ENCODE data around the gene LASP1. TPM values are rescaled to one million over a fixed set of nuclear protein-coding genes. Genes with fewer than 3 reads are reported as not detected.
A peak's percentile ranks its signal among the peaks of the same experiment; 100 is the strongest.
"Not testable (repeated sequence)": the region's sequence is repeated elsewhere in the genome, so short reads cannot be mapped to it uniquely, and the experiment has no call there.

LASP1 gene
- total RNA-seq, result 69.4 TPM
- 50.3 TPM for polyA plus RNA-seq

GRCh38 chr17:38869526-38870258 lies at the start of gene LASP1:
Gene LASP1, plus strand, starts transcription at chr17:38870058. Its CDS starts 132 bp downstream, at chr17:38870190.
- H3K36me3 ChIP-seq (ENCODE audit: insufficient read depth), result no peaks in the 10 kb centered on the region
- under 1% methylated on average over 73 of the region's 73 CpGs for WGBS
- peak within 1 kb of the TSS; percentile 94 for H3K27ac ChIP-seq (ENCODE audit: low read depth)
- peaks cover 2% of the 10 kb centered on the region for H3K4me1 ChIP-seq (ENCODE audit: insufficient read depth)
- peak; percentile 57 for DNase-seq (ENCODE audit: extremely low spot score)
- peak within 1 kb of the TSS; percentile 95 for H3K4me3 ChIP-seq (ENCODE audit: low read depth, low read length)

GRCh38 chr17:38824899-38825761 lies 44.7 kb upstream of the LASP1 start, which contains the start of gene CWC25:
Gene CWC25, minus strand, starts transcription at chr17:38825321. Its CDS starts 138 bp downstream, at chr17:38825183.
- Histone ChIP-seq H3K4me1 (ENCODE audit: insufficient read depth) (no peaks in the 10 kb centered on the region), H3K36me3 (ENCODE audit: insufficient read depth) (peaks cover 3% of the 10 kb centered on the region), H3K4me3 (ENCODE audit: low read depth, low read length) (peak within 1 kb of the TSS; percentile 87), H3K27ac (ENCODE audit: low read depth) (peak within 1 kb of the TSS; percentile 95)
- under 1% methylated on average over 55 of the region's 55 CpGs for WGBS
- DNase-seq (ENCODE audit: extremely low spot score), result peak; percentile 87

GRCh38 chr17:38825762-38826247 lies 44.1 kb upstream of the LASP1 start:
- no peak for DNase-seq (ENCODE audit: extremely low spot score)
- H3K36me3 ChIP-seq (ENCODE audit: insufficient read depth), result no peaks in the 10 kb centered on the region
- H3K4me1 ChIP-seq (ENCODE audit: insufficient read depth), result no peaks in the 10 kb centered on the region
- 90% methylated on average over 17 of the region's 17 CpGs for WGBS
- no peak overlapping the region for H3K4me3 ChIP-seq (ENCODE audit: low read depth, low read length)
- peak overlapping the region; percentile 95 for H3K27ac ChIP-seq (ENCODE audit: low read depth)

GRCh38 chr17:38844261-38844757 lies 25.5 kb upstream of the LASP1 start:
- Histone ChIP-seq H3K4me1 (ENCODE audit: insufficient read depth) (no peaks in the 10 kb centered on the region), H3K27ac (ENCODE audit: low read depth) (no peak overlapping the region), H3K36me3 (ENCODE audit: insufficient read depth) (peaks cover 9% of the 10 kb centered on the region), H3K4me3 (ENCODE audit: low read depth, low read length) (no peak overlapping the region)
- 73% methylated on average over 13 of the region's 13 CpGs for WGBS
- no peak for DNase-seq (ENCODE audit: extremely low spot score)

GRCh38 chr17:38848557-38848891 lies 21.3 kb upstream of the LASP1 start:
- H3K27ac ChIP-seq (ENCODE audit: low read depth), result no peak overlapping the region
- H3K4me1 ChIP-seq (ENCODE audit: insufficient read depth), result no peaks in the 10 kb centered on the region
- H3K4me3 ChIP-seq (ENCODE audit: low read depth, low read length), result no peak overlapping the region
- WGBS, result 95% methylated on average over 1 of the region's 1 CpG
- peaks cover 9% of the 10 kb centered on the region for H3K36me3 ChIP-seq (ENCODE audit: insufficient read depth)
- DNase-seq (ENCODE audit: extremely low spot score), result no peak

GRCh38 chr17:38848939-38849605 lies 20.8 kb upstream of the LASP1 start:
- no peak for DNase-seq (ENCODE audit: extremely low spot score)
- Histone ChIP-seq H3K4me1 (ENCODE audit: insufficient read depth) (no peaks in the 10 kb centered on the region), H3K36me3 (ENCODE audit: insufficient read depth) (peaks cover 9% of the 10 kb centered on the region), H3K4me3 (ENCODE audit: low read depth, low read length) (no peak overlapping the region), H3K27ac (ENCODE audit: low read depth) (no peak overlapping the region)
- 76% methylated on average over 16 of the region's 16 CpGs for WGBS

GRCh38 chr17:38850374-38850773 lies 19.5 kb upstream of the LASP1 start:
- no peak for DNase-seq (ENCODE audit: extremely low spot score)
- 77% methylated on average over 7 of the region's 7 CpGs for WGBS
- no peak overlapping the region for H3K27ac ChIP-seq (ENCODE audit: low read depth)
- peaks cover 9% of the 10 kb centered on the region for H3K36me3 ChIP-seq (ENCODE audit: insufficient read depth)
- H3K4me1 ChIP-seq (ENCODE audit: insufficient read depth), result no peaks in the 10 kb centered on the region
- no peak overlapping the region for H3K4me3 ChIP-seq (ENCODE audit: low read depth, low read length)

GRCh38 chr17:38851434-38851833 lies 18.4 kb upstream of the LASP1 start:
- WGBS, result 54% methylated on average over 2 of the region's 2 CpGs
- Histone ChIP-seq H3K27ac (ENCODE audit: low read depth) (no peak overlapping the region), H3K4me3 (ENCODE audit: low read depth, low read length) (no peak overlapping the region), H3K36me3 (ENCODE audit: insufficient read depth) (peaks cover 9% of the 10 kb centered on the region), H3K4me1 (ENCODE audit: insufficient read depth) (no peaks in the 10 kb centered on the region)
- no peak for DNase-seq (ENCODE audit: extremely low spot score)

- Histone ChIP-seq H3K4me1 (ENCODE audit: insufficient read depth) (no peaks in the 10 kb centered on the region), H3K36me3 (ENCODE audit: insufficient read depth) (peaks cover 3% of the 10 kb centered on the region), H3K4me3 (ENCODE audit: low read depth, low read length) (peak overlapping the region; percentile 41), H3K27ac (ENCODE audit: low read depth) (peak overlapping the region; percentile 45)
- 1% methylated on average over 19 of the region's 19 CpGs for WGBS
- no peak for DNase-seq (ENCODE audit: extremely low spot score)
These were observed 17.0 kb upstream of the LASP1 start for GRCh38 chr17:38852771-38853291.

- DNase-seq (ENCODE audit: extremely low spot score), result peak; percentile 98
- Histone ChIP-seq H3K27ac (ENCODE audit: low read depth) (peak within 1 kb of the TSS; percentile 97), H3K36me3 (ENCODE audit: insufficient read depth) (peaks cover 2% of the 10 kb centered on the region), H3K4me1 (ENCODE audit: insufficient read depth) (no peaks in the 10 kb centered on the region), H3K4me3 (ENCODE audit: low read depth, low read length) (peak within 1 kb of the TSS; percentile 41)
- under 1% methylated on average over 48 of the region's 48 CpGs for WGBS
These were observed 16.3 kb upstream of the LASP1 start, which contains the start of gene RPL23 for GRCh38 chr17:38853292-38854219. Gene RPL23, minus strand, starts transcription at chr17:38853721. Its CDS starts 11 bp downstream, at chr17:38853710.

GRCh38 chr17:38855101-38855714 lies 14.7 kb upstream of the LASP1 start:
- not testable (repeated sequence) for H3K4me3 ChIP-seq (ENCODE audit: low read depth, low read length); H3K4me1 ChIP-seq (ENCODE audit: insufficient read depth); DNase-seq (ENCODE audit: extremely low spot score); H3K36me3 ChIP-seq (ENCODE audit: insufficient read depth); H3K27ac ChIP-seq (ENCODE audit: low read depth)
- WGBS, result 73% methylated on average over 28 of the region's 28 CpGs

- no peaks in the 10 kb centered on the region for H3K4me1 ChIP-seq (ENCODE audit: insufficient read depth)
- H3K4me3 ChIP-seq (ENCODE audit: low read depth, low read length), result no peak overlapping the region
- WGBS, result 69% methylated on average over 5 of the region's 5 CpGs
- no peaks in the 10 kb centered on the region for H3K36me3 ChIP-seq (ENCODE audit: insufficient read depth)
- DNase-seq (ENCODE audit: extremely low spot score), result no peak
- H3K27ac ChIP-seq (ENCODE audit: low read depth), result no peak overlapping the region
These were observed 12.6 kb upstream of the LASP1 start for GRCh38 chr17:38857271-38857670.
